Kidney epithelial cell (primary cell): ENCODE measurements around the gene EPB41L2. TPM values are rescaled to one million over a fixed set of nuclear protein-coding genes. Genes with fewer than 3 reads are reported as not detected.

Source experiments
- DNase-seq: peaks from one replicate; pipeline ENCODE4 v3.0.0-alpha.2; 2010; ENCODE audit warnings: low read depth
- H3K27me3 ChIP-seq: 2 replicates; pipeline ENCODE4 v1.6.0; 2011; ENCODE audit warnings: low read length; ENCODE audit not compliant: control insufficient read depth, insufficient read depth
- H3K36me3 ChIP-seq: 2 replicates; pipeline ENCODE4 v1.5.1; 2011; ENCODE audit warnings: low read length; ENCODE audit not compliant: control insufficient read depth, insufficient read depth
- H3K4me3 ChIP-seq: 2 replicates; pipeline ENCODE4 v1.5.1; 2011; ENCODE audit warnings: low read depth, mild to moderate bottlenecking, control low read depth, low read length
- CTCF ChIP-seq: IDR thresholded peaks from 2 replicates; pipeline ENCODE4 v1.5.1; 2011; ENCODE audit warnings: mild to moderate bottlenecking, moderate library complexity, low read length, control low read depth, inconsistent platforms; ENCODE audit not compliant: insufficient read depth, poor library complexity, severe bottlenecking
- total RNA-seq: library from RNA; depleted of rRNA; stranded (reverse); fragments of >200 nt; gene quantifications from 2 replicates; pipeline ENCODE4 v1.2.3, GENCODE V29; 2015

EPB41L2 gene
- total RNA-seq, 1 donor from 2014 or later, result 48.7 TPM

- no peak for TF ChIP-seq CTCF
- Histone ChIP-seq H3K36me3 (peaks cover 2% of the 10 kb centered on the region), H3K27me3 (no peaks in the 10 kb centered on the region), H3K4me3 (no peak overlapping the region)
- DNase-seq, result no peak
Measured at GRCh38 chr6:130882370-130882769, 180.7 kb downstream of the EPB41L2 start.

GRCh38 chr6:130879826-130880225, 183.2 kb downstream of the EPB41L2 start:
- Histone ChIP-seq H3K36me3 (no peaks in the 10 kb centered on the region), H3K27me3 (no peaks in the 10 kb centered on the region), H3K4me3 (no peak overlapping the region)
- no peak for TF ChIP-seq CTCF
- DNase-seq, result no peak

GRCh38 chr6:130873746-130874145, 189.3 kb downstream of the EPB41L2 start:
- peaks cover 2% of the 10 kb centered on the region for H3K36me3 ChIP-seq
- no peak overlapping the region for H3K4me3 ChIP-seq
- no peak for TF ChIP-seq CTCF
- DNase-seq, result no peak
- H3K27me3 ChIP-seq, result no peaks in the 10 kb centered on the region

- Histone ChIP-seq H3K4me3 (no peak overlapping the region), H3K36me3 (peaks cover 2% of the 10 kb centered on the region), H3K27me3 (no peaks in the 10 kb centered on the region)
- DNase-seq, result no peak
- TF ChIP-seq CTCF, result peak; percentile 94
Measured at GRCh38 chr6:130872250-130873095, 190.6 kb downstream of the EPB41L2 start.

GRCh38 chr6:130870179-130870880, 192.7 kb downstream of the EPB41L2 start:
- no peak for DNase-seq
- TF ChIP-seq CTCF, result no peak
- no peak overlapping the region for H3K4me3 ChIP-seq
- peaks cover 2% of the 10 kb centered on the region for H3K36me3 ChIP-seq
- H3K27me3 ChIP-seq, result no peaks in the 10 kb centered on the region

- TF ChIP-seq CTCF, result no peak
- Histone ChIP-seq H3K4me3 (no peak overlapping the region), H3K36me3 (peaks cover 2% of the 10 kb centered on the region), H3K27me3 (no peaks in the 10 kb centered on the region)
- no peak for DNase-seq
Measured at GRCh38 chr6:130869681-130870080, 193.4 kb downstream of the EPB41L2 start.
